D721Med (cell line): Measurements from ENCODE around the gene KRTAP12-4.
"Not testable (repeated sequence)": the region's sequence is repeated elsewhere in the genome, so short reads cannot be mapped to it uniquely, and the experiment has no call there.

Source experiments
- DNase-seq: peaks from one replicate; pipeline ENCODE4 v3.0.0; 2011; ENCODE audit warnings: low spot score; ENCODE audit not compliant: insufficient read length
- FAIRE-seq: peaks from 2 replicates; lab custom pipeline; 2011; peaks lifted over from hg19 to GRCh38; lab: Jason Lieb, UNC
- CTCF ChIP-seq: IDR thresholded peaks from 2 replicates; pipeline ENCODE4 v1.5.1; 2012; ENCODE audit warnings: mild to moderate bottlenecking, control low read depth; ENCODE audit not compliant: insufficient read depth; ENCODE audit errors: missing control alignments

KRTAP12-4 gene

GRCh38 chr21:44700101-44701022 is 45.9 kb upstream of the KRTAP12-4 start:
- no peak for TF ChIP-seq CTCF
- DNase-seq: no peak
- FAIRE-seq: no peak

DNA sequence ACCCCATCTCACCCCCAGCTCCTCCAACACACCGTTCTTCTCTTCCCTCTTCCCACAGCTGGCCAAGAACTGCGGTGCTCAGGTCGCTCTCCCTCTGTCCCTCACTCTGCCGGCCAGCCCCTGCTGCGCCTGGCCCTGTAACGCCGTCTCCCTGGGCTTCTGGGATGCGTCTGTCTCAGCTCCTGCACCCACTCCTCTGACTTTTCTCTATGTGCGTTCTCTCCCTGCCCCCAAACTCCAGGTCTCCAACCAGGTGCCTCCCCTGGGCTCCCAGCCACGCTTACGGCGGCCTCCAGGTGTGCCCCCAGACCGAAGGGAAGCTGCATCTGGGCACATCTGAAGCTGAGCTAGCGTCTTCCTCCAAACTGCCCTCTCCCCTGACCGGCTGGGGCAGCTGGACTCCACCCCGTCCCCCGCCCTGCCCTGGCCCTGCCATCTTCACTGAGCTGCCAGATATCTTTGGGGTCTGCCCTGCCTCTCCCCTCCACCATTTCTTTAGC is 45.1 kb upstream of the KRTAP12-4 start:
- no peak for FAIRE-seq
- no peak for DNase-seq
- TF ChIP-seq CTCF: no peak

- TF ChIP-seq CTCF: no peak
- no peak for DNase-seq
- no peak for FAIRE-seq
Measured at GRCh38 chr21:44697811-44698734, 43.6 kb upstream of the KRTAP12-4 start.

DNA sequence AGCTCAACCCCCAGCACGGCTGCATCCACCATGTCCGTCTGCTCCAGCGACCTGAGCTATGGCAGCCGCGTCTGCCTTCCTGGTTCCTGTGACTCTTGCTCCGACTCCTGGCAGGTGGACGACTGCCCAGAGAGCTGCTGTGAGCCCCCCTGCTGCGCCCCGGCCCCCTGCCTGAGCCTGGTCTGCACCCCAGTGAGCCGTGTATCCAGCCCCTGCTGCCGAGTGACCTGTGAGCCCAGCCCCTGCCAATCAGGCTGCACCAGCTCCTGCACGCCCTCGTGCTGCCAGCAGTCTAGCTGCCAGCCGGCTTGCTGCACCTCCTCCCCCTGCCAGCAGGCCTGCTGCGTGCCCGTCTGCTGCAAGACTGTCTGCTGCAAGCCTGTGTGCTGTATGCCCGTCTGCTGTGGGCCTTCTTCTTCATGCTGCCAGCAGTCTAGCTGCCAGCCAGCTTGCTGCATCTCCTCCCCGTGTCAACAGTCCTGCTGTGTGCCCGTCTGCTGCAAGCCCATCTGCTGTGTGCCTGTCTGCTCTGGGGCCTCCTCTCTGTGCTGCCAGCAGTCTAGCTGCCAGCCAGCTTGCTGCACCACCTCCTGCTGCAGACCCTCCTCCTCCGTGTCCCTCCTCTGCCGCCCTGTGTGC is 42.8 kb upstream of the KRTAP12-4 start, which contains the start of gene KRTAP10-12:
KRTAP10-12 (plus strand) TSS at position 1 of the 639 bp plus-strand sequence; CDS start at position 31, 30 bp downstream.
- not testable (repeated sequence) for FAIRE-seq

GRCh38 chr21:44696572-44696971 is 42.1 kb upstream of the KRTAP12-4 start:
- no peak for TF ChIP-seq CTCF
- DNase-seq: no peak
- no peak for FAIRE-seq

More for the DNA sequence above, 42.8 kb upstream of the KRTAP12-4 start, which contains the start of gene KRTAP10-12:
- DNase-seq: not testable (repeated sequence)

GRCh38 chr21:44695641-44696040 is 41.2 kb upstream of the KRTAP12-4 start:
- TF ChIP-seq CTCF: no peak
- no peak for FAIRE-seq

GRCh38 chr21:44695184-44695583 is 40.7 kb upstream of the KRTAP12-4 start:
- DNase-seq (no peak), FAIRE-seq (no peak)
- TF ChIP-seq CTCF: no peak

More at GRCh38 chr21:44695641-44696040, 41.2 kb upstream of the KRTAP12-4 start:
- no peak for DNase-seq
